Neural progenitor cell (in vitro differentiated cells): ENCODE measurements around the gene SH2D3C. TPM values are rescaled to one million over a fixed set of nuclear protein-coding genes. Genes with fewer than 3 reads are reported as not detected.

ENCODE experiments used
- DNase-seq: peaks from one replicate; pipeline ENCODE4 v3.0.0-alpha.2; 2016; ENCODE audit warnings: low spot score
- H2AFZ ChIP-seq: fragments of 200-600 bp; sonication (generic); replicated peaks from 2 replicates; pipeline ENCODE4 v1.6.1; 2016; ENCODE audit warnings: antibody characterized with exemption
- H3F3A ChIP-seq: fragments of 200-600 bp; sonication (generic); 2 replicates; pipeline ENCODE4 v1.6.1; 2016; ENCODE audit warnings: antibody characterized with exemption, low read depth
- H3K27ac ChIP-seq: fragments of 200-600 bp; sonication (generic); 2 replicates; pipeline ENCODE4 v1.5.1; 2016; ENCODE audit warnings: mild to moderate bottlenecking
- H3K27me3 ChIP-seq: fragments of 200-600 bp; sonication (generic); 2 replicates; pipeline ENCODE4 v1.6.1; 2016; ENCODE audit warnings: mild to moderate bottlenecking, moderate library complexity
- H3K36me3 ChIP-seq: fragments of 200-600 bp; sonication (generic); 2 replicates; pipeline ENCODE4 v1.5.1; 2016
- H3K4me1 ChIP-seq: fragments of 200-600 bp; sonication (generic); 2 replicates; pipeline ENCODE4 v1.6.1; 2016; ENCODE audit warnings: mixed run types
- H3K4me2 ChIP-seq: fragments of 200-600 bp; sonication (generic); 2 replicates; pipeline ENCODE4 v1.6.1; 2016
- H3K4me3 ChIP-seq: fragments of 200-600 bp; sonication (generic); 2 replicates; pipeline ENCODE4 v1.5.1; 2016
- H3K79me2 ChIP-seq: fragments of 200-600 bp; sonication (generic); 2 replicates; pipeline ENCODE4 v1.6.1; 2016; ENCODE audit warnings: low read depth
- H3K9ac ChIP-seq: fragments of 200-600 bp; sonication (generic); 2 replicates; pipeline ENCODE4 v1.6.1; 2016
- H3K9me3 ChIP-seq: fragments of 200-600 bp; sonication (generic); 2 replicates; pipeline ENCODE4 v1.5.1; 2016; ENCODE audit warnings: low read depth
- H4K20me1 ChIP-seq: fragments of 200-600 bp; sonication (generic); 2 replicates; pipeline ENCODE4 v1.6.1; 2016; ENCODE audit warnings: low read depth
- H3K27ac Mint-ChIP-seq: 3 replicates; pipeline ENCODE4 v1.8.0; 2021; ENCODE audit warnings: mixed read lengths
- H3K27me3 Mint-ChIP-seq: 2 replicates; pipeline ENCODE4 v1.8.0; 2022; ENCODE audit warnings: low read depth, mild to moderate bottlenecking, inconsistent platforms, moderate library complexity, mixed read lengths; ENCODE audit not compliant: insufficient read depth
- H3K36me3 Mint-ChIP-seq: 3 replicates; pipeline ENCODE4 v1.8.0; 2021; ENCODE audit warnings: mixed read lengths
- H3K4me1 Mint-ChIP-seq: 3 replicates; pipeline ENCODE4 v1.8.0; 2021; ENCODE audit warnings: mixed read lengths
- H3K4me3 Mint-ChIP-seq: 3 replicates; pipeline ENCODE4 v1.8.0; 2021; ENCODE audit warnings: mild to moderate bottlenecking, moderate library complexity, mixed read lengths
- H3K9me3 Mint-ChIP-seq: 3 replicates; pipeline ENCODE4 v1.8.0; 2020; ENCODE audit warnings: mixed read lengths
- EZH2 ChIP-seq: fragments of 200-600 bp; sonication (generic); IDR thresholded peaks from 2 replicates; pipeline ENCODE4 v1.6.1; 2017; ENCODE audit warnings: antibody characterized with exemption, mild to moderate bottlenecking, moderate library complexity
- EZH2phosphoT487 ChIP-seq: fragments of 200-600 bp; sonication (generic); IDR thresholded peaks from 2 replicates; pipeline ENCODE4 v1.6.1; 2017; ENCODE audit warnings: antibody characterized with exemption
- total RNA-seq: library from RNA; depleted of rRNA; stranded (reverse); fragments of >200 nt; gene quantifications from 2 replicates; pipeline ENCODE4 v1.2.3, GENCODE V29; 2015; ENCODE audit warnings: low replicate concordance
- TF ChIP-seq, protein P1 (sequence below): fragments of 200-600 bp; sonication (generic); IDR thresholded peaks from 2 replicates; pipeline ENCODE4 v1.5.1; 2017; ENCODE audit warnings: antibody characterized with exemption, mild to moderate bottlenecking

The SH2D3C gene
- total RNA-seq, 1 donor from 2014 or later: 1.9 TPM

DNA sequence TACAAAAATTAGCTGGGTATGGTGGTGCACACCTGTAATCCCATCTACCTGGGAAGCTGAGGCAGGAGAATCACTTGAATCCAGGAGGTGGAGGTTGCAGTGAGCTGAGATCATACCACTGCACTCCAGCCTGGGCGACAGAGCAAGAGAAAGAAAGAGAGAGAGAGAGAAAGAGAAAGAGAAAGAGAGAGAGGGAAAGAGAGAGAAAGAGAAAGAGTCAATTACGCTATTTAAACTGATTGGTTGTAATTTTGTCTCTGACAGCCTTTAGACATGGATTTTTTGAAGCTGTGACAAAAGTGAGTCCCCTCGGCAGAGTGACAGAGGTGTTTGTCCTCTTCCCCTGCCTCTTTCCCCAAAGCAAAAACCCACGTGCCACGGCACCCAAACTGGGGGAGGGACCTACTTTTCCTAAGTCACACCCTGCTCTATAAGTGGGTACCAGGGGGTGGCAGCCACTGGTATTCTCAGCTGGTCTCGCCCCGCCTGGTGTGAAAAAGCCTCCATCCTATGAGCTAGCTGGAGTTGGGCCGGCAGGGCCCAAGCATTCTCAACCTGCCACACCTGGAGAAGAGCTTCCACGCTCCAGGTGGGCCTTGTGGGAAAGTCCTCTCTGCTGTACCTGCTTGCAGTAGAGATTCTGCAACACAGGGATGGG lies 75.0 kb downstream of the SH2D3C start:
- no peak overlapping the region for H2AFZ ChIP-seq
- H3K9me3 ChIP-seq: no peaks in the 10 kb centered on the region
- H3K9ac ChIP-seq: no peak overlapping the region
- TF ChIP-seq, protein P1, sequence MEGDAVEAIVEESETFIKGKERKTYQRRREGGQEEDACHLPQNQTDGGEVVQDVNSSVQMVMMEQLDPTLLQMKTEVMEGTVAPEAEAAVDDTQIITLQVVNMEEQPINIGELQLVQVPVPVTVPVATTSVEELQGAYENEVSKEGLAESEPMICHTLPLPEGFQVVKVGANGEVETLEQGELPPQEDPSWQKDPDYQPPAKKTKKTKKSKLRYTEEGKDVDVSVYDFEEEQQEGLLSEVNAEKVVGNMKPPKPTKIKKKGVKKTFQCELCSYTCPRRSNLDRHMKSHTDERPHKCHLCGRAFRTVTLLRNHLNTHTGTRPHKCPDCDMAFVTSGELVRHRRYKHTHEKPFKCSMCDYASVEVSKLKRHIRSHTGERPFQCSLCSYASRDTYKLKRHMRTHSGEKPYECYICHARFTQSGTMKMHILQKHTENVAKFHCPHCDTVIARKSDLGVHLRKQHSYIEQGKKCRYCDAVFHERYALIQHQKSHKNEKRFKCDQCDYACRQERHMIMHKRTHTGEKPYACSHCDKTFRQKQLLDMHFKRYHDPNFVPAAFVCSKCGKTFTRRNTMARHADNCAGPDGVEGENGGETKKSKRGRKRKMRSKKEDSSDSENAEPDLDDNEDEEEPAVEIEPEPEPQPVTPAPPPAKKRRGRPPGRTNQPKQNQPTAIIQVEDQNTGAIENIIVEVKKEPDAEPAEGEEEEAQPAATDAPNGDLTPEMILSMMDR: no peak
- TF ChIP-seq EZH2phosphoT487 (no peak), EZH2 (no peak)
- H3F3A ChIP-seq: peaks cover 8% of the 10 kb centered on the region
- no peak overlapping the region for H3K4me2 ChIP-seq
- H3K36me3 Mint-ChIP-seq: no peaks in the 10 kb centered on the region
- peaks cover 24% of the 10 kb centered on the region for H3K4me1 Mint-ChIP-seq
- H3K27me3 Mint-ChIP-seq: peaks cover 5% of the 10 kb centered on the region
- no peaks in the 10 kb centered on the region for H3K9me3 Mint-ChIP-seq
- no peak overlapping the region for H3K27ac Mint-ChIP-seq
- DNase-seq: no peak
- H3K79me2 ChIP-seq: no peaks in the 10 kb centered on the region
- H3K4me3 Mint-ChIP-seq: no peak overlapping the region
- H3K27ac ChIP-seq: no peak overlapping the region
- H3K27me3 ChIP-seq: no peaks in the 10 kb centered on the region
- no peaks in the 10 kb centered on the region for H3K36me3 ChIP-seq
- H3K4me3 ChIP-seq: no peak overlapping the region
- peaks cover 13% of the 10 kb centered on the region for H3K4me1 ChIP-seq
- no peaks in the 10 kb centered on the region for H4K20me1 ChIP-seq

DNA sequence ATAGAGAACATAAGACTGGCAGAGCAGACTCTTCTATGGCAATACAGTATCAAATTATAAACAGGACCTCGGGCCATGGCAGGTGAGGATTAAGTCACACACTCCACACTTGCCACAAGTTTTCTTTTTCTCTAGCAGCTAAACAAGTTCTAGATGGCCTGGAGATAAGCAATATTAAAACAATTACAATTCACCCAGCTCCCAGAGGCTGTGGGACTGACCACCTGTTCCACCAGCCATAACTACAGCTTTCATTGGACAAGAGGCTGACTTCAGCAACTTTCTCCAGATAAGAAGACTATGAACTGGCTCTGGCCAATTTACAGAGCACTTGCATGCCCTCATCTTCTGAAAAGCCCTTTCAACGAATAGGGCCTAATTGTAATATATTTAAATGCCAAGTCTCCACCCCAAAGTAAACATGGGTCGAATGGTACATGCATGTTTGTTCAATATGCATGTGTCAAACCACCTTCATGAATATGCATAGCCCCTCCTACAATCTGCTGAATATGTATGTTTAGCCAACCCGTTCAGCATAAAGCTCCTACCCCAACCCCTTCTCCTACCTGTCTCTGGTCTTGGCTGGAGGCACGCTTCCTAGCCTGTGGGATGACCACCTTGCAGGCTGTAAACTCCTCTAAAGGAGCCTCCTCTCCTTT lies 77.7 kb downstream of the SH2D3C start:
- no peaks in the 10 kb centered on the region for H4K20me1 ChIP-seq
- Mint-ChIP-seq H3K27me3 (peaks cover 5% of the 10 kb centered on the region), H3K4me3 (no peak overlapping the region), H3K9me3 (no peaks in the 10 kb centered on the region), H3K4me1 (peaks cover 11% of the 10 kb centered on the region), H3K27ac (no peak overlapping the region), H3K36me3 (no peaks in the 10 kb centered on the region)
- no peaks in the 10 kb centered on the region for H3K9me3 ChIP-seq
- H3K27ac ChIP-seq: no peak overlapping the region
- no peak for DNase-seq
- no peak for TF ChIP-seq EZH2phosphoT487
- TF ChIP-seq, protein P1: no peak
- no peak for TF ChIP-seq EZH2
- H3F3A ChIP-seq: peaks cover 16% of the 10 kb centered on the region
- no peaks in the 10 kb centered on the region for H3K36me3 ChIP-seq
- H3K4me1 ChIP-seq: peaks cover 7% of the 10 kb centered on the region
- H3K4me3 ChIP-seq: no peak overlapping the region
- H3K79me2 ChIP-seq: no peaks in the 10 kb centered on the region
- H3K4me2 ChIP-seq: no peak overlapping the region
- H2AFZ ChIP-seq: no peak overlapping the region
- no peak overlapping the region for H3K9ac ChIP-seq
- H3K27me3 ChIP-seq: no peaks in the 10 kb centered on the region

DNA sequence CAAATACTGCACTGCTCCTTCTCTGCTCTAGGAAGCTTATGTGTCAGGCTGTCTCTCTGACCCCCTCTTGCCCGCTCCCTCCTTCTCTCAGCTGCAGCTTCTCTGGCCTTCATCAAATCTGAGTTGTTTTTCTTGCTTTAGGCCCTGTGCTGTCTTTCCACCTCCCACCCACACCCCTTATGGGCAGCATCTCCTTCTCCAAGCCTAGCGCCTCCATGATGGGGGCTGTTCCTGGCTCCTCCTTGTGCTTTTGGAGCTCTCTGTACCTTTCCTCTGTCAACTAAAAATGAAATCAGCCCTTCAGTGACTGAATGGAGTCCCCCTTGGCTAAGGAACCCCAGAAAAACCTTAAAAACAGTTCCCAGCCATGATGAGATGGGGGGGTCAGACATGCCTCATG lies 78.3 kb downstream of the SH2D3C start:
- Histone ChIP-seq H3K27me3 (no peaks in the 10 kb centered on the region), H3K27ac (no peak overlapping the region), H4K20me1 (no peaks in the 10 kb centered on the region), H2AFZ (no peak overlapping the region), H3F3A (peaks cover 18% of the 10 kb centered on the region), H3K4me3 (no peak overlapping the region), H3K9ac (no peak overlapping the region), H3K4me2 (no peak overlapping the region), H3K9me3 (no peaks in the 10 kb centered on the region), H3K36me3 (no peaks in the 10 kb centered on the region), H3K79me2 (no peaks in the 10 kb centered on the region), H3K4me1 (peaks cover 1% of the 10 kb centered on the region)
- Mint-ChIP-seq H3K4me3 (peak overlapping the region; percentile 30), H3K27me3 (peaks cover 5% of the 10 kb centered on the region), H3K4me1 (peaks cover 7% of the 10 kb centered on the region), H3K9me3 (no peaks in the 10 kb centered on the region), H3K36me3 (no peaks in the 10 kb centered on the region), H3K27ac (no peak overlapping the region)
- TF ChIP-seq, protein P1: no peak
- TF ChIP-seq EZH2 (no peak), EZH2phosphoT487 (no peak)
- no peak for DNase-seq
